Measurements from ENCODE around the gene SERAC1.

SERAC1 gene

GRCh38 chr6:158077676-158078075 lies 90.4 kb downstream of the SERAC1 start:
- no peak overlapping the region for H2AFZ ChIP-seq (ENCODE audit: low read depth, low read length)
- H3K4me3 ChIP-seq (ENCODE audit: low read length): no peak overlapping the region
- H3K27me3 ChIP-seq (ENCODE audit: insufficient read depth, low read length): no peaks in the 10 kb centered on the region
- no peaks in the 10 kb centered on the region for H3K9me3 ChIP-seq (ENCODE audit: low read length)
- H3K36me3 ChIP-seq (ENCODE audit: insufficient read depth, low read length): no peaks in the 10 kb centered on the region
- no peaks in the 10 kb centered on the region for H3K4me1 ChIP-seq (ENCODE audit: insufficient read depth, low read length)

- Histone ChIP-seq H3K4me3 (ENCODE audit: low read length) (no peak overlapping the region), H3K27me3 (ENCODE audit: insufficient read depth, low read length) (no peaks in the 10 kb centered on the region), H3K4me1 (ENCODE audit: insufficient read depth, low read length) (no peaks in the 10 kb centered on the region), H2AFZ (ENCODE audit: low read depth, low read length) (no peak overlapping the region), H3K36me3 (ENCODE audit: insufficient read depth, low read length) (no peaks in the 10 kb centered on the region), H3K9me3 (ENCODE audit: low read length) (no peaks in the 10 kb centered on the region)
Measured at GRCh38 chr6:158076548-158076947, 91.5 kb downstream of the SERAC1 start.

GRCh38 chr6:158073776-158074175 lies 94.3 kb downstream of the SERAC1 start:
- no peak overlapping the region for H2AFZ ChIP-seq (ENCODE audit: low read depth, low read length)
- no peaks in the 10 kb centered on the region for H3K36me3 ChIP-seq (ENCODE audit: insufficient read depth, low read length)
- H3K9me3 ChIP-seq (ENCODE audit: low read length): no peaks in the 10 kb centered on the region
- no peak overlapping the region for H3K4me3 ChIP-seq (ENCODE audit: low read length)
- no peaks in the 10 kb centered on the region for H3K4me1 ChIP-seq (ENCODE audit: insufficient read depth, low read length)
- H3K27me3 ChIP-seq (ENCODE audit: insufficient read depth, low read length): no peaks in the 10 kb centered on the region

- peaks cover 3% of the 10 kb centered on the region for H3K4me1 ChIP-seq (ENCODE audit: insufficient read depth, low read length)
- no peak overlapping the region for H2AFZ ChIP-seq (ENCODE audit: low read depth, low read length)
- H3K27me3 ChIP-seq (ENCODE audit: insufficient read depth, low read length): no peaks in the 10 kb centered on the region
- H3K36me3 ChIP-seq (ENCODE audit: insufficient read depth, low read length): no peaks in the 10 kb centered on the region
- H3K9me3 ChIP-seq (ENCODE audit: low read length): no peaks in the 10 kb centered on the region
- H3K4me3 ChIP-seq (ENCODE audit: low read length): no peak overlapping the region
Measured at GRCh38 chr6:158072083-158072721, 95.9 kb downstream of the SERAC1 start.

GRCh38 chr6:158071121-158072082 lies 96.7 kb downstream of the SERAC1 start:
- Histone ChIP-seq H3K9me3 (ENCODE audit: low read length) (no peaks in the 10 kb centered on the region), H3K36me3 (ENCODE audit: insufficient read depth, low read length) (no peaks in the 10 kb centered on the region), H3K27me3 (ENCODE audit: insufficient read depth, low read length) (no peaks in the 10 kb centered on the region), H2AFZ (ENCODE audit: low read depth, low read length) (no peak overlapping the region), H3K4me3 (ENCODE audit: low read length) (no peak overlapping the region), H3K4me1 (ENCODE audit: insufficient read depth, low read length) (peaks cover 3% of the 10 kb centered on the region)

GRCh38 chr6:158070513-158070912 lies 97.5 kb downstream of the SERAC1 start:
- Histone ChIP-seq H3K36me3 (ENCODE audit: insufficient read depth, low read length) (no peaks in the 10 kb centered on the region), H3K4me1 (ENCODE audit: insufficient read depth, low read length) (peaks cover 3% of the 10 kb centered on the region), H3K27me3 (ENCODE audit: insufficient read depth, low read length) (no peaks in the 10 kb centered on the region), H3K4me3 (ENCODE audit: low read length) (no peak overlapping the region), H3K9me3 (ENCODE audit: low read length) (no peaks in the 10 kb centered on the region), H2AFZ (ENCODE audit: low read depth, low read length) (no peak overlapping the region)

GRCh38 chr6:158069800-158070195 lies 98.3 kb downstream of the SERAC1 start:
- no peak overlapping the region for H3K4me3 ChIP-seq (ENCODE audit: low read length)
- no peak overlapping the region for H2AFZ ChIP-seq (ENCODE audit: low read depth, low read length)
- no peaks in the 10 kb centered on the region for H3K27me3 ChIP-seq (ENCODE audit: insufficient read depth, low read length)
- H3K4me1 ChIP-seq (ENCODE audit: insufficient read depth, low read length): peaks cover 3% of the 10 kb centered on the region
- no peaks in the 10 kb centered on the region for H3K9me3 ChIP-seq (ENCODE audit: low read length)
- H3K36me3 ChIP-seq (ENCODE audit: insufficient read depth, low read length): peaks cover 5% of the 10 kb centered on the region

GRCh38 chr6:158068893-158069799 lies 98.9 kb downstream of the SERAC1 start:
- Histone ChIP-seq H3K4me1 (ENCODE audit: insufficient read depth, low read length) (peaks cover 3% of the 10 kb centered on the region), H3K27me3 (ENCODE audit: insufficient read depth, low read length) (no peaks in the 10 kb centered on the region), H3K36me3 (ENCODE audit: insufficient read depth, low read length) (peaks cover 5% of the 10 kb centered on the region), H3K9me3 (ENCODE audit: low read length) (no peaks in the 10 kb centered on the region), H2AFZ (ENCODE audit: low read depth, low read length) (no peak overlapping the region), H3K4me3 (ENCODE audit: low read length) (no peak overlapping the region)

GRCh38 chr6:158068156-158068892 lies 99.7 kb downstream of the SERAC1 start:
- H3K4me1 ChIP-seq (ENCODE audit: insufficient read depth, low read length): peaks cover 3% of the 10 kb centered on the region

GRCh38 chr6:158067436-158068015 lies 100.5 kb downstream of the SERAC1 start:
- Histone ChIP-seq H3K36me3 (ENCODE audit: insufficient read depth, low read length) (peaks cover 5% of the 10 kb centered on the region), H3K9me3 (ENCODE audit: low read length) (peaks cover 1% of the 10 kb centered on the region), H3K4me1 (ENCODE audit: insufficient read depth, low read length) (peaks cover 3% of the 10 kb centered on the region), H3K27me3 (ENCODE audit: insufficient read depth, low read length) (no peaks in the 10 kb centered on the region), H3K4me3 (ENCODE audit: low read length) (no peak overlapping the region), H2AFZ (ENCODE audit: low read depth, low read length) (no peak overlapping the region)

More at GRCh38 chr6:158068156-158068892, 99.7 kb downstream of the SERAC1 start:
- Histone ChIP-seq H3K27me3 (ENCODE audit: insufficient read depth, low read length) (no peaks in the 10 kb centered on the region), H3K4me3 (ENCODE audit: low read length) (no peak overlapping the region), H3K9me3 (ENCODE audit: low read length) (no peaks in the 10 kb centered on the region), H3K36me3 (ENCODE audit: insufficient read depth, low read length) (peaks cover 5% of the 10 kb centered on the region), H2AFZ (ENCODE audit: low read depth, low read length) (no peak overlapping the region)

GRCh38 chr6:158066136-158066781 lies 101.8 kb downstream of the SERAC1 start:
- Histone ChIP-seq H3K27me3 (ENCODE audit: insufficient read depth, low read length) (no peaks in the 10 kb centered on the region), H2AFZ (ENCODE audit: low read depth, low read length) (no peak overlapping the region), H3K9me3 (ENCODE audit: low read length) (peaks cover 4% of the 10 kb centered on the region), H3K36me3 (ENCODE audit: insufficient read depth, low read length) (peaks cover 5% of the 10 kb centered on the region), H3K4me3 (ENCODE audit: low read length) (no peak overlapping the region), H3K4me1 (ENCODE audit: insufficient read depth, low read length) (peaks cover 3% of the 10 kb centered on the region)
